ENCODE data around the gene KCNJ16. TPM values are rescaled to one million over a fixed set of nuclear protein-coding genes. Genes with fewer than 3 reads are reported as not detected.

KCNJ16 gene
- total RNA-seq, 2 experiments from 2014 or later: not detected

- DNase-seq: no peak
- intact Hi-C loops (cut with DNase I, micrococcal nuclease): no loop called here
- no peak overlapping the region for H3K4me3 Mint-ChIP-seq
- Histone ChIP-seq H3K36me3 (ENCODE audit: insufficient read depth, low read length) (no peaks in the 10 kb centered on the region), H3K27me3 (ENCODE audit: control insufficient read depth in 1 of 2, insufficient read depth in 2 of 2, low read length in 2 of 2) (no peaks in the 10 kb centered on the region), H3K27ac (ENCODE audit: low read depth in 1 of 2, low read length in 2 of 2) (no peak overlapping the region), H3K4me1 (ENCODE audit: insufficient read depth, low read length) (no peaks in the 10 kb centered on the region), H3K4me3 (ENCODE audit: low read length) (no peak overlapping the region), H3K9me3 (ENCODE audit: control insufficient read depth in 1 of 2, insufficient read depth in 1 of 2, low read length in 2 of 2) (no peaks in the 10 kb centered on the region)
- H3K4me1 Mint-ChIP-seq (ENCODE audit: low read depth): no peaks in the 10 kb centered on the region
- H3K27ac Mint-ChIP-seq: no peak overlapping the region
- TF ChIP-seq CTCF (IDR thresholded peaks at IDR 0.05): no peak
- H3K36me3 Mint-ChIP-seq (ENCODE audit: low read depth): no peaks in the 10 kb centered on the region
- no peaks in the 10 kb centered on the region for H3K27me3 Mint-ChIP-seq
- POLR2A ChIA-PET: no interaction called here
- no peak for ATAC-seq (ENCODE audit: poor library complexity)
- no peaks in the 10 kb centered on the region for H3K9me3 Mint-ChIP-seq
- CTCF ChIA-PET: no interaction called here
Measured at GRCh38 chr17:70059649-70060048, 15.4 kb upstream of the KCNJ16 start.

- Histone ChIP-seq H3K4me1 (ENCODE audit: insufficient read depth, low read length) (no peaks in the 10 kb centered on the region), H3K27ac (ENCODE audit: low read depth in 1 of 2, low read length in 2 of 2) (no peak overlapping the region), H3K36me3 (ENCODE audit: insufficient read depth, low read length) (no peaks in the 10 kb centered on the region), H3K4me3 (ENCODE audit: low read length) (no peak overlapping the region), H3K27me3 (ENCODE audit: control insufficient read depth in 1 of 2, insufficient read depth in 2 of 2, low read length in 2 of 2) (no peaks in the 10 kb centered on the region), H3K9me3 (ENCODE audit: control insufficient read depth in 1 of 2, insufficient read depth in 1 of 2, low read length in 2 of 2) (no peaks in the 10 kb centered on the region)
- CTCF ChIA-PET: no interaction called here
- Mint-ChIP-seq H3K27me3 (peaks cover 2% of the 10 kb centered on the region), H3K4me1 (ENCODE audit: low read depth) (no peaks in the 10 kb centered on the region), H3K4me3 (no peak overlapping the region), H3K9me3 (no peaks in the 10 kb centered on the region), H3K27ac (no peak overlapping the region), H3K36me3 (ENCODE audit: low read depth) (no peaks in the 10 kb centered on the region)
- POLR2A ChIA-PET: no interaction called here
- no peak for DNase-seq
- TF ChIP-seq CTCF (IDR thresholded peaks at IDR 0.05): no peak
- ATAC-seq (ENCODE audit: poor library complexity): no peak
- intact Hi-C loops (cut with DNase I, micrococcal nuclease): no loop called here
Measured at GRCh38 chr17:70060415-70060814, 14.6 kb upstream of the KCNJ16 start.

GRCh38 chr17:70067134-70067533, 7.9 kb upstream of the KCNJ16 start:
- CTCF ChIA-PET: no interaction called here
- intact Hi-C loops (cut with DNase I, micrococcal nuclease): no loop called here
- H3K4me3 Mint-ChIP-seq: no peak overlapping the region

More at GRCh38 chr17:70067134-70067533, 7.9 kb upstream of the KCNJ16 start:
- Histone ChIP-seq H3K27ac (ENCODE audit: low read depth in 1 of 2, low read length in 2 of 2) (no peak overlapping the region), H3K4me3 (ENCODE audit: low read length) (no peak overlapping the region), H3K36me3 (ENCODE audit: insufficient read depth, low read length) (no peaks in the 10 kb centered on the region), H3K4me1 (ENCODE audit: insufficient read depth, low read length) (no peaks in the 10 kb centered on the region), H3K9me3 (ENCODE audit: control insufficient read depth in 1 of 2, insufficient read depth in 1 of 2, low read length in 2 of 2) (no peaks in the 10 kb centered on the region), H3K27me3 (ENCODE audit: control insufficient read depth in 1 of 2, insufficient read depth in 2 of 2, low read length in 2 of 2) (no peaks in the 10 kb centered on the region)
- H3K9me3 Mint-ChIP-seq: no peaks in the 10 kb centered on the region
- H3K4me1 Mint-ChIP-seq (ENCODE audit: low read depth): no peaks in the 10 kb centered on the region
- DNase-seq (no peak), ATAC-seq (ENCODE audit: poor library complexity) (no peak)
- TF ChIP-seq CTCF (IDR thresholded peaks at IDR 0.05): no peak
- no peaks in the 10 kb centered on the region for H3K36me3 Mint-ChIP-seq (ENCODE audit: low read depth)
- no peak overlapping the region for H3K27ac Mint-ChIP-seq
- peaks cover 4% of the 10 kb centered on the region for H3K27me3 Mint-ChIP-seq
- POLR2A ChIA-PET: no interaction called here

Measured in CD4-positive, alpha-beta T cell (primary cell).